Measurements from ENCODE around the gene OR51B4. TPM values are rescaled to one million over a fixed set of nuclear protein-coding genes. Genes with fewer than 3 reads are reported as not detected.

OR51B4 gene
- total RNA-seq, 1 experiment from 2014 or later: not detected

DNA sequence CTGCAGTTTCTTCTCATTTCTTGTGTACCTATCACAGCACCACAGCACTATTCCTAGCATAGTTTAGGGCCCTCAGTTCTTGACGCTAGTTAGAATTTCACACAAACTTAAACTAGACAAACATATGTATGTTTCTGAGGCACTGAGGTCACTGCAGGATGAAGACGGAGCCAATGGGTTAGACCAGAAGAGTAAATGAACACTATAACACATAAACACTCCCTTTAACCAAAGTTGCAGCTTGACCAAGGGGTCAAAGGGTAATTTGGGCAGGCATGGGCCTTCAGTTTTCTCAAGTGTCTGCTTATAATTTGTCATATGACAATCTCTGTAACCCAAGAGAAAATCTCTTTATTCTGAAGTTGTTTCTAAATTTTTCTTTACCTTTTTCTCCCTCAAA is 19.1 kb downstream of the OR51B4 start:
- CTCF ChIA-PET: interaction anchor here (1.8 to 3.2 kb wide), 2 partner anchors 8 to 79 kb away, joined by 6 to 12 read pairs; no protein-coding TSS in a partner anchor
- Mint-ChIP-seq H3K4me3 (ENCODE audit: unreplicated experiment) (no peak overlapping the region), H3K36me3 (ENCODE audit: insufficient read depth, unreplicated experiment) (no peaks in the 10 kb centered on the region), H3K27me3 (ENCODE audit: insufficient read depth, unreplicated experiment) (no peaks in the 10 kb centered on the region), H3K9me3 (ENCODE audit: unreplicated experiment) (no peaks in the 10 kb centered on the region), H3K27ac (ENCODE audit: low read depth, unreplicated experiment) (no peak overlapping the region), H3K4me1 (ENCODE audit: insufficient read depth, unreplicated experiment) (peaks cover 21% of the 10 kb centered on the region)
- POLR2A ChIA-PET: no interaction called here
- TF ChIP-seq CTCF (IDR thresholded peaks at IDR 0.05; ENCODE audit: unreplicated experiment): no peak
- DNase-seq (ENCODE audit: unreplicated experiment): no peak
- no TSS peak for BruUV-seq (replicated peaks)
- intact Hi-C loops (cut with micrococcal nuclease): no loop called here

DNA sequence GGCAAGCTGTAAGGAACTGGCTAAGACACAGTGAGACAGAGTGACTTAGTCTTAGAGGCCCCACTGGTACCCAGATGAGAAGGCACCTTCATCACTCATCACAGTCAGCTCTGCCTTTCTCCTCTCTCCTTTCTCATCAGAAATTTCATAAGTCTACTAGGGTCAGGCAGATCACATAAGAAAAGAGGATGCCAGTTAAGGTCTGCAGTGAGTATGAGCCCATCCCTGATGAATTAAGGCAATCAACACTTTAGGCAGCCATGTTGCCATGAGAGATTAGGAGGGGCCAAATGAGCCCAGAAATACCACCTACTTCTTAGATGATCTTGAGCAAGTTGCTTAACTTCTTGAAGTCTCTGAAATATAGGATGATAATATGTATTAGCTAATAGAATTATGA is 20.1 kb downstream of the OR51B4 start:
- Mint-ChIP-seq H3K36me3 (ENCODE audit: insufficient read depth, unreplicated experiment) (no peaks in the 10 kb centered on the region), H3K4me1 (ENCODE audit: insufficient read depth, unreplicated experiment) (peaks cover 21% of the 10 kb centered on the region), H3K4me3 (ENCODE audit: unreplicated experiment) (no peak overlapping the region), H3K9me3 (ENCODE audit: unreplicated experiment) (no peaks in the 10 kb centered on the region), H3K27ac (ENCODE audit: low read depth, unreplicated experiment) (no peak overlapping the region), H3K27me3 (ENCODE audit: insufficient read depth, unreplicated experiment) (no peaks in the 10 kb centered on the region)
- DNase-seq (ENCODE audit: unreplicated experiment): no peak
- ChIA-PET POLR2A (no interaction called here), CTCF (interaction anchor here (0.6 to 3.2 kb wide), 4 partner anchors 9 to 528 kb away, joined by 3 to 12 read pairs (median 4); no protein-coding TSS in a partner anchor)
- intact Hi-C loops (cut with micrococcal nuclease): no loop called here
- no TSS peak for BruUV-seq (replicated peaks)
- no peak for TF ChIP-seq CTCF (IDR thresholded peaks at IDR 0.05; ENCODE audit: unreplicated experiment)

GRCh38 chr11:5280582-5281102 is 21.1 kb downstream of the OR51B4 start:
- CTCF ChIA-PET: interaction anchor here (0.6 to 3.2 kb wide), 7 partner anchors 10 to 644 kb away, joined by 3 to 12 read pairs (median 4); no protein-coding TSS in a partner anchor
- intact Hi-C loops (cut with micrococcal nuclease): no loop called here
- Mint-ChIP-seq H3K36me3 (ENCODE audit: insufficient read depth, unreplicated experiment) (no peaks in the 10 kb centered on the region), H3K27me3 (ENCODE audit: insufficient read depth, unreplicated experiment) (no peaks in the 10 kb centered on the region), H3K27ac (ENCODE audit: low read depth, unreplicated experiment) (no peak overlapping the region), H3K9me3 (ENCODE audit: unreplicated experiment) (no peaks in the 10 kb centered on the region), H3K4me1 (ENCODE audit: insufficient read depth, unreplicated experiment) (peaks cover 17% of the 10 kb centered on the region), H3K4me3 (ENCODE audit: unreplicated experiment) (no peak overlapping the region)
- DNase-seq (ENCODE audit: unreplicated experiment): peak; percentile 97
- POLR2A ChIA-PET: interaction anchor here (0.7 kb wide), 1 partner anchor 264 kb away, joined by 6 read pairs; no protein-coding TSS in a partner anchor
- BruUV-seq (replicated peaks): no TSS peak
- no peak for TF ChIP-seq CTCF (IDR thresholded peaks at IDR 0.05; ENCODE audit: unreplicated experiment)

DNA sequence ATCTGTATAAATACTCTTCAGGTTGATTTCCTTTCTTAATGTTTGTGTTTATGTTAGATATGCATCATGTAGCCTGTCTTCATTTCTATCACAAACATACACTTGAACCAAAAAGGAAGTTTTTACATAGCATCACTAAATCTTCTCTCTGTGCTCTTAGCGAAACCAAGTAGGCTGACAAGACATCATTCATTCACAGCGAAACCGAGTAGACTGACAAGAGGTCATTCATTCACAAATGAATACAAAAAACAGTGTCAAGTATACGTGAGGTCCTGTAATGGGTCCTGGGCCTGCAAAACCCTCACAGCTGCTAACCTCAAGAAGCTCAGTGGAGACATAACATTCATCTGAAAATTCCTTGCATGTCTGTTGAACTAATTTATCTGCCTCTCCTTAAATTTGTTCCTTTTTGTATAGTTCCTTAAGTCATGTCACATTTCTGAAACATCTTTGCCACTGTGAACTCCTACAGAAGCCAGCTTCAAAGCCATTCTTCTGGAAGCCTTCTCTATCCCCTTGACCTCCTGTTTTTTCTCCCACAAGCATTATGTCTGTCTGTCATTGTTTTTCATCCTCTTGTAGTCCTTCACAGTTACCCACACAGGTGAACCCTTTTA is 22.2 kb downstream of the OR51B4 start:
- intact Hi-C loops (cut with micrococcal nuclease): no loop called here
- no peak for DNase-seq (ENCODE audit: unreplicated experiment)
- Mint-ChIP-seq H3K4me3 (ENCODE audit: unreplicated experiment) (no peak overlapping the region), H3K27ac (ENCODE audit: low read depth, unreplicated experiment) (peak overlapping the region; percentile 33), H3K4me1 (ENCODE audit: insufficient read depth, unreplicated experiment) (peaks cover 12% of the 10 kb centered on the region), H3K27me3 (ENCODE audit: insufficient read depth, unreplicated experiment) (no peaks in the 10 kb centered on the region), H3K36me3 (ENCODE audit: insufficient read depth, unreplicated experiment) (no peaks in the 10 kb centered on the region), H3K9me3 (ENCODE audit: unreplicated experiment) (no peaks in the 10 kb centered on the region)
- ChIA-PET CTCF (interaction anchor here (0.6 to 1.5 kb wide), 5 partner anchors 10 to 1084 kb away, joined by 3 to 5 read pairs (median 3); no protein-coding TSS in a partner anchor), POLR2A (no interaction called here)
- TF ChIP-seq CTCF (IDR thresholded peaks at IDR 0.05; ENCODE audit: unreplicated experiment): no peak
- no TSS peak for BruUV-seq (replicated peaks)
